Gastrocnemius medialis (tissue), 4 donors: ENCODE results near the gene GALNT10. TPM values are rescaled to one million over a fixed set of nuclear protein-coding genes. Genes with fewer than 3 reads are reported as not detected.

Source experiments
- ATAC-seq, 2 donors: fragments of 150-250 bp; one replicate each; pipeline ENCODE4 v1.9.1; 2016
- DNase-seq, 2 donors: peaks; one replicate each; pipeline ENCODE4 v3.0.0-alpha.2; 2019
- H3K27ac ChIP-seq, 4 donors: fragments of 200-600 bp; sonication (generic); 1 replicate in 1 of 4; 2 replicates in 3 of 4; pipeline ENCODE4 v1.5.1; 2016 to 2018; ENCODE audit warnings: mild to moderate bottlenecking in 2 of 4, moderate library complexity in 1 of 4
- H3K27me3 ChIP-seq, 3 donors: fragments of 200-600 bp; sonication (generic) in 2 of 3; 1 replicate in 1 of 3; 2 replicates in 2 of 3; pipeline versions ENCODE4 v1.5.1 to v1.6.0; 2016 to 2019; ENCODE audit warnings: mild to moderate bottlenecking in 1 of 3, moderate library complexity in 1 of 3
- H3K36me3 ChIP-seq, 2 donors: fragments of 200-600 bp; sonication (generic) in 1 of 2; one replicate each; pipeline ENCODE4 v1.5.1; 2017 to 2018
- H3K4me1 ChIP-seq, 2 donors: fragments of 200-600 bp; sonication (generic) in 1 of 2; one replicate each; pipeline ENCODE4 v1.5.1; 2016 to 2017; ENCODE audit warnings: mild to moderate bottlenecking in 2 of 2
- H3K4me3 ChIP-seq, 4 donors: fragments of 200-600 bp; sonication (generic) in 3 of 4; 1 replicate in 1 of 4; 2 replicates in 3 of 4; pipeline ENCODE4 v1.5.1; 2016 to 2019; ENCODE audit warnings: mild to moderate bottlenecking in 2 of 4
- H3K9me3 ChIP-seq, 3 donors: fragments of 200-600 bp; sonication (generic) in 2 of 3; 1 replicate in 1 of 3; 2 replicates in 2 of 3; pipeline ENCODE4 v1.5.1; 2016 to 2019
- CTCF ChIP-seq, 5 experiments: fragments of 450-650 bp in 3 of 5; fragments of 200-600 bp in 2 of 5; sonication (generic) in 2 of 5; IDR thresholded peaks in 4 of 5; conservative IDR thresholded peaks in 1 of 5; 1 replicate in 4 of 5; 2 replicates in 1 of 5; pipeline ENCODE4 v1.5.1; 2016 to 2019; ENCODE audit warnings: antibody characterized with exemption in 5 of 5, mild to moderate bottlenecking in 3 of 5, moderate library complexity in 3 of 5
- POLR2A ChIP-seq, 2 donors: fragments of 450-650 bp; IDR thresholded peaks; one replicate each; pipeline ENCODE4 v1.6.1; 2017; ENCODE audit warnings: antibody characterized with exemption in 2 of 2, mild to moderate bottlenecking in 2 of 2, moderate library complexity in 2 of 2
- in situ Hi-C, 4 donors: fragments of 200-750 bp; cut with MboI; loops; one replicate each; pipeline versions ENCODE4 v1.15.0 to v1.8.0; 2017; ENCODE audit warnings: low sequenced_read_pairs in 4 of 4
- intact Hi-C: fragments of 100-400 bp; cut with DNase I; formaldehyde crosslinking; loops from one replicate; pipeline ENCODE4 v1.15.1; 2023; ENCODE audit warnings: low total_unique reads
- total RNA-seq, 4 donors: library from RNA; depleted of rRNA; stranded (reverse); fragments of >200 nt; gene quantifications; one replicate each; pipeline versions ENCODE4 v1.1.0 to v1.2.3, GENCODE V29; 2016

The GALNT10 gene
- total RNA-seq, 4 donors from 2014 or later: 6.1 to 9.9 (median 6.4) TPM

GRCh38 chr5:154174091-154174490 is 16.4 kb upstream of the GALNT10 start:
- in situ Hi-C loops: no loop called here
- Histone ChIP-seq H3K36me3 (no peaks in the 10 kb centered on the region), H3K27ac (no peak overlapping the region), H3K27me3 (no peaks in the 10 kb centered on the region), H3K4me3 (no peak overlapping the region), H3K4me1 (no peaks in the 10 kb centered on the region), H3K9me3 (no peaks in the 10 kb centered on the region)
- intact Hi-C loops: no loop called here
- DNase-seq (no peak), ATAC-seq (no peak)
- TF ChIP-seq CTCF (IDR thresholded peaks at IDR 0.05 in 4 of 5, conservative IDR thresholded peaks at IDR 0.05 in 1 of 5): no peak
- TF ChIP-seq POLR2A (IDR thresholded peaks at IDR 0.05): no peak

- Histone ChIP-seq H3K4me1 (no peaks in the 10 kb centered on the region), H3K4me3 (no peak overlapping the region), H3K9me3 (no peaks in the 10 kb centered on the region), H3K27me3 (no peaks in the 10 kb centered on the region), H3K36me3 (no peaks in the 10 kb centered on the region), H3K27ac (no peak overlapping the region)
- no peak for ATAC-seq
- in situ Hi-C loops: loop anchor here in 1 of 4 donors (25.0 kb wide), 1 partner anchor 236 kb away; no protein-coding TSS in a partner anchor
- intact Hi-C loops: no loop called here
- no peak for DNase-seq
- no peak for TF ChIP-seq POLR2A (IDR thresholded peaks at IDR 0.05)
- no peak for TF ChIP-seq CTCF (IDR thresholded peaks at IDR 0.05 in 4 of 5, conservative IDR thresholded peaks at IDR 0.05 in 1 of 5)
Observed at GRCh38 chr5:154176181-154176580, 14.4 kb upstream of the GALNT10 start.

GRCh38 chr5:154178661-154179060 is 11.9 kb upstream of the GALNT10 start:
- Histone ChIP-seq H3K36me3 (no peaks in the 10 kb centered on the region), H3K4me3 (no peak overlapping the region), H3K9me3 (no peaks in the 10 kb centered on the region), H3K4me1 (no peaks in the 10 kb centered on the region), H3K27ac (no peak overlapping the region), H3K27me3 (no peaks in the 10 kb centered on the region)
- intact Hi-C loops (no loop called here), in situ Hi-C loops (loop anchor here in 1 of 4 donors (25.0 kb wide), 1 partner anchor 234 kb away; no protein-coding TSS in a partner anchor)
- no peak for ATAC-seq
- TF ChIP-seq POLR2A (IDR thresholded peaks at IDR 0.05) (no peak), CTCF (IDR thresholded peaks at IDR 0.05 in 4 of 5, conservative IDR thresholded peaks at IDR 0.05 in 1 of 5) (no peak)
- no peak for DNase-seq

- Histone ChIP-seq H3K9me3 (no peaks in the 10 kb centered on the region), H3K4me3 (no peak overlapping the region), H3K27me3 (no peaks in the 10 kb centered on the region), H3K36me3 (no peaks in the 10 kb centered on the region), H3K4me1 (no peaks in the 10 kb centered on the region), H3K27ac (no peak overlapping the region)
- ATAC-seq (peak; percentile 76 to 86), DNase-seq (peak in 1 of 2 donors; percentile 25)
- intact Hi-C loops: loop anchor here (1.0 kb wide), 1 partner anchor 108 kb away; no protein-coding TSS in a partner anchor
- in situ Hi-C loops: loop anchor here in 3 of 4 donors (10.0 to 25.0 kb wide), 3 partner anchors 105 to 232 kb away; no protein-coding TSS in a partner anchor
- peak; percentile 46 to 82 (median 59) for TF ChIP-seq CTCF (IDR thresholded peaks at IDR 0.05 in 4 of 5, conservative IDR thresholded peaks at IDR 0.05 in 1 of 5)
- no peak for TF ChIP-seq POLR2A (IDR thresholded peaks at IDR 0.05)
Observed at GRCh38 chr5:154179846-154180710, 10.5 kb upstream of the GALNT10 start.
